GM19043 (cell line): ENCODE results near the gene SOX12.
A peak's percentile ranks its signal among the peaks of the same experiment; 100 is the strongest.

Experiments used
- ATAC-seq: cut with Tn5 transposase; IDR thresholded peaks from one replicate; pipeline ENCODE4 v1.9.1; 2021; ENCODE audit warnings: low read depth; ENCODE audit not compliant: unreplicated experiment

The SOX12 gene

DNA sequence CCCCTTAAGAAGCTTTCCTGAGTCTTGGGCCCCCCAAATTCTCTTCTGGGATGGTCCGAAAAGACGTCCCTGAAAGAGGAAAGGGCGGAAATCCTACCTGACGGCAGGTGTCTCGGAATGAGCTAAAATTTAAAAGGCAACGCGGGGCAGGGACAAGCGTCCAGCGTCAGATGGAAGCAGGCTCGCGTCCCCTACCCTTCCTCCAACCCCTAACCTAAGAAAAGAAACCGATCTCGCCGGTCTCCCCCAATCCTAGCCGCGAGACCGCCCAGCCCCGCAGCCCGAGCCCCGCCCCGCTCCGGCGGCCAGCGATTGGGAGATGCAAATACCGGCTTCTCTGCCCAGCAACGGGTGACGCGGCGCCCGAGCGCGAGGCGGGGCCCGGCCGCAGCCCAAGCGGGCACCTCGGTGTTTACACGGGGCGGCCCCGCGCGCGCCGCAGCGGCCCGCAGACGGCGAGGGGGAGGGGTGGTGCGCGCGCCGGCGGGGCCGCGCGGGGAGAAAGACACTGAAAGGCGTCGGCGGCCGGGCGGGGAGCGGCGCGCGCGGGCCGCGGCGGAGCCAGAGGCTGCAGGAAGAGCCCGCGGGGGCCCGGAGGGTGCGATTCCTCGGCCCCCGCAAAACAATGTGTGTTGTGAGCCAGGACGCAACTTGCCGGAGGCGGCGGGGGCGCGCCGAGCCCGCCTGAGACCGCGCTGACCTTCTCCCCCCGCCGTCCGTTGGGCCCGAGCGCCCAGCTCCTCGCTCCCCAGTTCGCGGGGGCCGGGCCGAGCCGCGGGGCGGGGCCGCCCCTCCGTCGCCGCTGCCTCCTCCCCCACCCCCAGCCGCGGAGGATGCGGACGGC is at the start of gene SOX12:
TSS of gene SOX12 (plus strand) at position 508 of the 844 bp plus-strand sequence. CDS start 373 bp downstream, outside the sequence.
- ATAC-seq, result peak; percentile 65

DNA sequence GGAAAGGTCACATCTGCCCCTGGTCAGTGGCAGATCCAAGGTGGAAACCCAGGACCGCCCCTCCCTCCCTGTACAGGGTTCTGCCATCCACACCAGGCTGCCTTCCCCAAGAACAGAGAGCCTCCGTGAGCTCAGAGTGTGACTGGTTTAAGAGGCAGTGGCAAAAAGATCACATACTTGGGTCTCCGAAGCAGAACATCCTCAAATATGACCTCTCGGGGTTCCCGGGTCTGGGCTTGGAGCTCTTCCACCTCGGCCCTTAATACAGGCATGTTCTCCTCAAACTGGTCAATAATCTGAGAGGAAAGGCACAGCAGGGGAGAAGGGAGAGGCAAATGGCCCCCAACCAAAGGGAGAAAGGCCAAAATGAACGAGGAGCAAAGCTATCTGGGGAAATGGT is 49.6 kb upstream of the SOX12 start:
- no peak for ATAC-seq

DNA sequence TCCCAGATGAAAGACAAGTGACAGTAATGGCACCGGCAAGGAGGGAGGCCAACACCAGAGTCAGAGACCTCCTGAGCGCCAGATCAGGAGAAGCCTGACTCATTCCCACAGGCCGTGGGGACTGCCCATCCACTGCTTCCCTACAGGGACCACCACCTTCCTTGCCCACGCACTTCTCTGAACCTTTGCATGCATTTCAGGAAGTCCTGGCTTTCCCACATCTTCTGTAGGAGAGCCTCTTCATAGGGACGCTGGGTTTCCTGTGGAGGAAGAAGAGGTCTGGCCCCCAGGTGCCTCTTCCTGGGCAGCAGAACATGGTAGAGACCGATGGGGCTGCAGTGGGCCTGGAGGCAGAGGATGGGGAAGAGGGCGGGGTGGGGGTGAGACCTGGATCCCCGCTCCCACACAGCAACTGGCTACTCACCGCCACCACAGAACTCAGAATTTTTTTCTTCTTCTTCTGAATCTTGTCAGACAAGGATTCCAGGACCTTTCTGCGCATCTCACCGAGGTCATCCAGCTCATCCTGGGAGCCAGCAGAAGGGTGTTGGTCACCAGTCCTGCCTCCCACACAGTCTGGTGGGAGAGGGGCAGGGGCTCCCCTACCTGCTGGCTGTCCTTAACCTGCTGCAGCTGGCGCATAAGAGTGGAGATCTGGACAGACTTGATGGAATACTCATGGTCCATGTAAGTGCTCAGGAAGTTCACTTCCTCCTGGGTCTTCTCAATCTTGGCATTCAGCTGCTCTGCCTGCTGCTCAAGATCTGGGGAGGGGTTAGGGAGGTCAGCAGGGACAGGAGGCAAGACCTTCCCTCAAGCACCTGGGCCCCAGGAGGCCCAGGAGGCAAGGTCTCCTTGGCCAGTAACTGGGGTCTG is 48.5 kb upstream of the SOX12 start:
- no peak for ATAC-seq

DNA sequence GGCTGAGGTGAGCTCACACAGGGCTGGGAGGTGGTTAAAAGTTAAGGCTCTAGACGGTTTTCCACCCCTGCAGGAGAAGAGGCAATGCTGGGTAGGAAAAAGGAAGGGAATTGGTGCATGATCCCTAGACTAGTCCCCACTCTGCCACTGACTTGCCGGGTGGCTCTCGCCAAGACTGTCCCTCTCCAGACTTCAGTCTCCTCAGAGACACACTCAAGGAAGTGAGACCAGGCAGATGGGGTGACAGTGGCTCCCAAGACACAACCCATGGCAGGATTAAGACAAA is 47.9 kb upstream of the SOX12 start:
- ATAC-seq, result no peak

DNA sequence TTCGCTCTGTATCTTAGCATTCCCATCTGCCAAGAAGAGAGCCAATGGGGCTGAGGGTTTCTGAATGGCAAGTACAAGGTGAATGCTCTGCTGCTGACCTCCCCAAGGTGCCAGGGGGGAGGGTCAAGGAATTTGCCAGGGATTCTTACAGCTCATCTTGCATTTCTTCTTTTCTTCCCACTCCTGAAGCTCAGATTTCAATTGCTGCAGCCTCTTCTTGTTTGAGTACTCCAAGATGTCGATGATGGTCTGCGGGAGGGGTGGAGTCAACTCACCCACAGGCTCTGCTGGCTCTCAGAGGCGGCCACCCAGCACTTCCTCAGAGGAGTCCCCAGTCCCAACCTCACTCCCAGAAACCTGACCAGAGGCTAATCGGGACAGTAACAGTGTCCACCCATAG is 47.2 kb upstream of the SOX12 start:
- no peak for ATAC-seq

DNA sequence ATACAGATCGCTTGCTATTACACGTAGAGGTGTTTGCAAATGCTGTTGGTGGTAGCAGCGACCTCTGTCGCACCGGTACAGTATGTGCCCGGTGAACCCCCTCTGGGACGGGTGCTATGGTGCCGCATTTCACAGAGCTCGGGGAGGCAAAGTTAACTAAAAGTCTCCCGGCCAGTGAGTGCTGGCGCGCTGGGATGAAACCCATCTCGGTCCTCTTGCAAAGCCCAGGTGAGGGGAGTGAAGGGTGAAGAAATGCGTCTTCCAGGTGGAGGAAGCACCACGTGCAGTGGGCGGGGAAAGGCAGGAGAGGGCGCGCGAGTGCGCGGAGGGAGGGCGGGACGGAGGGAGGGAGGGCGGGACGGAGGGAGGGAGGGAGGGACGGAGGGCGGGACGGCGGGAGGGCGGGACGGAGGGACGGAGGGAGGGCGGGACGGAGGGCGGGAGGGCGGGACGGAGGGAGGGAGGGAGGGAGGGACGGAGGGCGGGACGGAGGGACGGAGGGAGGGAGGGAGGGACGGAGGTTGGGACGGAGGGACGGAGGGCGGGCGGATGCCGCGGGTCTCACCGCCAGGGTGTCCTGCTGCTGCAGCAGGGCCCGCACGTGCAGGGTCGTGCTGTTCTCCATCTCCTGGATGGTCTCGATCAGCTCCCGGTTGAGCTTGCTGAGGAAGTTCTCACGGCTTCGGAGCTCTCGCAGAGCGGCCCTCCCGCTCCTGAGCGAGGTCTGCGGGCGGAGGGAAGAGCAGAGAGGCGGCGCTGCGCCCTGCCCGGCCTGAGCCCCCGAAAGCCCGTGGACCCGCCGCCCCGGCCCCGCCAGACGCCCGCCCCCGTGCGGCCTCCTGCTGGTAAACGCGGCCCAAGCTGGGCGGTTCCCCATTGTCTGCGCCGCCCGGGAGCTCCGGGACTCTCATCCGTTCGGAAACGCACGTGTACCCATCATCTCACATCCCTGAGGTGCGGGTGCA is 46.5 kb upstream of the SOX12 start:
- ATAC-seq, result no peak

DNA sequence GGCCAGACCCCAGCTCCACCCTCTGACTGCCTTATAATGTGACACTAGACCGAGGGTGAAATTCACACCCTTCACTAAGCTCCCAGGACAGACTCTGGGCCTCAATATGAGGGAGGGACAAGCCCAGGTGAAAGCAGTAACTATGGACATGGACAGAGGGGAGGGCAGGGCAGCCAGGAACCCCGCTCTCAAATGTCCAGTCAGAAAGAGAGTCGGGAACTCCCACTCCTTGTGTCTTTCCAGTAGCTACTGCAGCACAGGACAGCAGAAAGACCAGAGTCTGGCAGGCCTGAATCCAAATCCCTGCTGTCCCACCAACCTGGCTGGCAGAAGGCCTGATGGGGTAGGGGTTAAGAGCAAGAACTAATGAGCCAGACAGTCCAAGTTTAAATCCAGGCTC is 41.2 kb upstream of the SOX12 start:
- no peak for ATAC-seq

DNA sequence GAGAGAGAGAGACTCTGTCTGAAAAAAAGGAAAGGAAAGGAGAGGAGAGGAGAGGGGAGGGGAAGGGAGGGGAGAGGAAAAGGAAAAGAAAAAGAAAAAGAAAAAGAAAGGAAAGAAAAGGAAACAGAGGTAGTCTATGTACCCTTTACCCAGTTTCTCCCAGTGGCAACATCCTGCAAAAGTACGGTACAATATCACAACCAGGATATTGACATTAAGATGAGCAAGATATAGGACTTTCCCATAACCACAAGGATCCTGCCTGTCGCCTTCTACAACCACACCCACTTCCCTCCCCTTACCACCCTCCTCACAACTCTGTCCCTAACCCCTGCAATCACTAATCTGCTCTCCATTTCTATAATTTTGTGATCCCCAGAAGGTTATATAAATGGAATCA is 38.8 kb upstream of the SOX12 start:
- no peak for ATAC-seq

DNA sequence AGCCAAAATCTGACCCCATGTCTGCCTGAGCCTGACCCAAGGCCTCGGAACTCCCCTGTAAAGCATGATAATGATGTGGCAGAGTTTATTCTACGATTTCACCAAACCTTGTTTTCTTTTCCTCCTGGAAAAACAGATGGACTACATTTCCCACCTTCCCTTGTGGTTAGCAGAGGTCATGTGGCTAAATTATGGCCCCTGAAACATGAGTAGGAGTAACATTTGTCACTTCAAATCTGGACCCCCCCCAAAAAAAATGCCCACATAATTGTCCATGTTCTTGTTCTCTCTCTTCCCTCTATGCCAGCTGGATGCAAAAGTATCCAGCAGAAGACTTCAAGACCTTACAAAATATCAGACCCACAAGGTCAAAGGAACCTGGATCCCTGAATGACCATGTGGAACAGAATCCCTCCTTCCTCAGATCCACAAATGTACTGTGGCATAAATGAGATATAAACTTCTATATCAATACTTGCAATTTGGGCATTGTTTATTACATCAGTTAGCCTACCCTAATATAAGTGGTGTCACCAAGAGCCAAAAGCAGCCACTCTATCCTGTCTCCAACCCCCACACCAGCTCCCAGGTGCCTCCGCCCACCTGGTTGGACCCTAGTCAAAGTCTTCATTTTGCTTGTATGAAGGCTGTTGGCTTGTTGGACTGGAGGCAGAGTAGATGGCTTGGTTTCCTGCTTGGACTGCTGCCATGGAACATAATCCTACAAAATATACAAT is 36.2 kb upstream of the SOX12 start:
- no peak for ATAC-seq

DNA sequence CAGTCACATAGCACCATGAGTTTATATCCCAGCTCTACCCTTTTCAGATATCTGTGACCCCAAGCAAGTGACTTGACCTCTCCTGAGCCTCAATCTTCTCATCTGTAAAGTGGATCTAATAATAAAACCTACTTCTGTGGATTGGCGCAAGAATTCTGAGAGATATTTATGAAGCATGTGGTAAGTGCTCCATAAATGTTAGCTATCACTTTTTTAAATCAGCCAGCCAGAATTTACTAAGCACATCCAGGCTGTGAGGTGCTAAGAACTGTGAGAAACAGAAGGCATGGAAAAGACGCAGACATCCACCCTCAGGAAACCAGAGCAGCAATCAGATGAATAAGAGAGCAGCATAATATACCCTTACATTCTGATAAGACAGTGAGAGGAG is 35.7 kb upstream of the SOX12 start:
- ATAC-seq, result no peak

DNA sequence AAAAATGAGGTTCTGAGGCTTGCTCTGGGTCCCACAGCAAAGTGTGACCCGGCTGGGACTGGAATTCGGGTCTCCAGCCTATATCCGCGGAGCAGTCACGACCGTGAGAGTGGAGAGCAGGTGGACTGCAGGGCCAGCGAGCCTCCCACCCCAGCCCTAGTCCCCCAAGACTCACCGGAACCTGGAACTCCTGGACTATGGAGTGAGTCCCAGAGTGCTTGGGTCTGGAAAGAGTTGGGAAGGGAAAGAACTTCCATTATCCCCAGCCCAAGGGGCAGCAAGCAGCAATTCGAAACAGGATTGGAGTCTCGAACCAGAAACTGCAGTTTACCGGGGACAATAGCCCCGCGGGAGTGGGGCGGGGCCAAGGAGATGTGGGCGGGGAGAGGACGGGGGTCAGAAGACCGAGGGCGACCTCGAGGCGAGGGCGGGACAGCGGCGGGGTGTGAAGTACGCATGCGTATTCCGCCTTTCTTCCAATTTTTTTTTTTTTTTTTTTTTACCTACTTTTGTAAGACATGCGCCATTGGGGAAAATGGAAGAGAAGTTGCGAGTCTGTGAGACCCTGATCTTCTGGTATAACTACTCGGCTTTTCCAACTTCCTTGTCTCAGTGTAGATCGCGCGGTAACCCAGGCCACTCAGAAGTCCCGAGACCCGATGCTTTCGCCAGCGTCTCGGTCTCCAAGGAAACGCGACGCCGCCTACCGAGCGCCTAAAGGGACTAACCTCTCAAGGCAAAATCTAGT is 35.1 kb upstream of the SOX12 start, which contains the start of gene C20orf96:
TSS of gene C20orf96 (minus strand) at position 667 of the 748 bp plus-strand sequence. CDS start at position 527, 140 bp downstream.
- peak; percentile 84 for ATAC-seq

DNA sequence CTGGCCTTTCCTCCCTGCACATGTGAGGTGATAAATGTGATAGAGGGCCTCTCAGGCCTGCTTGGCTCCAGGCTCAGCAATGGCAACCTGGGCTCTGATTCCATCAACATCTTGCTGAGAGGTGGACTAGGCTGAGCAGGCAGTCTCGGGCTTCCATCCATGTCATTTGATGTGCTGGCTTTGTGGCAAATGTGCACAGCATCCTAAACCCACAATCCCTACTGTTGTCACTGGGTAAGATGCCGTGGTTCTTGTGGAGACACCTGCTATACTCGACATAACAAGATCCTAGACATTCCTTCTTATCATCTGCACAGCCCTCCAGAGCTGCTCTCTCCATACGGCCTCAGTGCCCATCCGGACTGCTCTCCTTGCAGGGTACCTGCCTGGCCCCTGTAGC is 30.8 kb upstream of the SOX12 start:
- ATAC-seq, result no peak

DNA sequence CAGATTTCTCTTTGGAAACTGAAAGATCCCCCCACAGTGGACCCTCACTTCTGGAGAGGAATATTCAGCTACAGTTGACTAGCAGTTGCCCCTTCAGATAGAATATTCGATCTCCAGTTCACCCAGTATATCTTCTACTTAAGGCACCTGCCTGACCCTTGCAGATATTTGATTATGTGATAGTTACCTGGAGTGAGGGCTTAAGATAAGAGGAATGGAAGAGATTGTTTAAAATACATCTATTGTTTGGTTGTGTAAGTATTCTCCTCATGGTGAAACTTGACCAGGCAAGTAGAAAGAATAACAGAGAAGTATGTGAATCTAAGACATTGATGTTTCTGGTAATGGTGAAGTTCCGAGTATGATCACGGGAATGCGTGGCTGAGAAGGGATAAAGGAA is 29.5 kb upstream of the SOX12 start:
- ATAC-seq, result no peak

DNA sequence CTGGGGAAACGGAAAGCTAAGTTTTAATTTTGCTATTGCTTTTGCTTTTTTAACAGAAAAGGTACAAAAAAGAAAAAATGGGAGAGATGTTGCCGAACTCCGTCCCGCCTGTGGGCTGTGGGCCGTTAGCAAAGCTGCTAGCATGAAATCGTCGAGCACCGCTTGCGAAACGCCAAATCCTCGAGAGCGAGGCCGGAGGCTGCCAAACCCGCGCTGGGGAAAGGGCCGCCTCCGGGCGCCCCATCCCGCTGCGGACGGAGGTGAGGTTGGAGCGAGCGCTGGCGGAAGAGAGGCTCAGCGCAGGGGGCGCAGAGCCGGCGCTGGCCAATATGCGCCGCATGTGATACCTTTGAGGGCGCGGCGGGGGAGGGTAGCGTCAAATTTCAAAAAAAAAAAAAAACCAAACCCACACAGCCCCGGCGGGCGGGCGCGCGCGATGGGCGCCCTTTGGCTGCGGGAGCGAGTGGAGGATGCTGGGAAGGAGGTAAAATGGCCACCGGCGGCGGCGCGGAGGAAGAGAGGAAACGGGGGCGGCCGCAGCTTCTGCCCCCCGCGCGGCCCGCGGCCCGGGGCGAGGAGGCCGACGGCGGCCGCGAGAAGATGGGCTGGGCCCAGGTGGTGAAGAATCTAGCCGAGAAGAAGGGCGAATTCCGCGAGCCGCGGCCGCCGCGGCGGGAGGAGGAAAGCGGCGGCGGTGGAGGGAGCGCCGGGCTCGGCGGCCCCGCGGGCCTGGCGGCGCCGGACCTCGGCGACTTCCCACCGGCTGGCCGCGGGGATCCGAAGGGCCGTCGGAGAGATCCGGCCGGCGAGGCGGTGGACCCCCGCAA is 28.0 kb upstream of the SOX12 start, which contains the start of gene ZCCHC3:
TSS of gene ZCCHC3 (plus strand) at position 473 of the 827 bp plus-strand sequence. CDS start at position 490, 17 bp downstream.
- ATAC-seq, result peak; percentile 80

DNA sequence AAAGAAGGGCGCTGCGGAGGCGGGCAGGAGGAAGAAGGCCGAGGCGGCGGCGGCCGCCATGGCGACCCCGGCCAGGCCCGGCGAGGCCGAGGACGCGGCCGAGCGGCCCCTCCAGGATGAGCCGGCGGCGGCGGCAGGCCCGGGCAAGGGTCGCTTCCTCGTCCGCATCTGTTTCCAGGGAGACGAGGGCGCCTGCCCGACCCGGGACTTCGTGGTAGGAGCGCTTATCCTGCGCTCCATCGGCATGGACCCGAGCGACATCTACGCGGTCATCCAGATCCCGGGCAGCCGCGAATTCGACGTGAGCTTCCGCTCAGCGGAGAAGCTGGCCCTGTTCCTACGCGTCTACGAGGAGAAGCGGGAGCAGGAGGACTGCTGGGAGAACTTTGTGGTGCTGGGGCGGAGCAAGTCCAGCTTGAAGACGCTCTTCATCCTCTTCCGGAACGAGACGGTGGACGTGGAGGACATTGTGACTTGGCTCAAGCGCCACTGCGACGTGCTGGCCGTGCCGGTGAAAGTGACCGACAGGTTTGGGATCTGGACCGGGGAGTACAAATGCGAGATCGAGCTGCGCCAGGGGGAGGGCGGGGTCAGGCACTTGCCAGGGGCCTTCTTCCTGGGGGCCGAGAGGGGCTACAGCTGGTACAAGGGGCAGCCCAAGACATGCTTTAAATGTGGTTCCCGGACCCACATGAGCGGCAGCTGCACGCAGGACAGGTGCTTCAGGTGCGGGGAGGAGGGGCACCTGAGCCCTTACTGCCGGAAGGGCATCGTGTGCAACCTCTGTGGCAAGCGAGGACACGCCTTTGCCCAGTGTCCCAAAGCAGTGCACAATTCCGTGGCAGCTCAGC is 27.2 kb upstream of the SOX12 start:
- no peak for ATAC-seq

DNA sequence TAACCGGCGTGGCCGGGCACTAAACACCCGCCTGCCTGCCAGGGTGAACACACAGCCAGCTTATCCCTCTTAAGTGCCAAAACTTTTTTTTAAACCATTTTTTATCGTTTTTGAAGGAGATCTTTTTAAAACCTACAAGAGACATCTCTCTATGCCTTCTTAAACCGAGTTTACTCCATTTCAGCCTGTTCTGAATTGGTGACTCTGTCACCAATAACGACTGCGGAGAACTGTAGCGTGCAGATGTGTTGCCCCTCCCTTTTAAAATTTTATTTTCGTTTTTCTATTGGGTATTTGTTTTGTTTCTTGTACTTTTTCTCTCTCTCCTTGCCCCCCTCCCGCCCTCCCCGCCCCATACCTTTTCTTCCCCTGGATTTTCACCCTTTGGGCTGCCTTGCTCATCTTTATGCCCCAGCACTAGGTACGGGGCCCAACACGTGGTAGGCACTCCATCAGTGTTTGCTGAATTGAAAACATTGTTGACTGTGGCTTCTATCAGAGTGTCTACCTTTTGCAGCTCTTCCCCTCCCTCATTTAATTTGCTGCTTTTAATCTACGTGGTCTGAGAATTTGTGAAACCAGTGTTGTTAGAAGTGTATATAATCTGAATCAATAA is 26.5 kb upstream of the SOX12 start:
- ATAC-seq, result no peak
